GM18909 (cell line): ENCODE data around the gene KRTAP10-5.
"Not testable (repeated sequence)": the region's sequence is repeated elsewhere in the genome, so short reads cannot be mapped to it uniquely, and the experiment has no call there.

Experiments used
- ATAC-seq: cut with Tn5 transposase; IDR thresholded peaks from one replicate; pipeline ENCODE4 v1.9.1; 2021; ENCODE audit warnings: mild to moderate bottlenecking; ENCODE audit not compliant: unreplicated experiment, poor library complexity

The KRTAP10-5 gene

GRCh38 chr21:44552136-44552535 lies 28.3 kb downstream of the KRTAP10-5 start:
- no peak for ATAC-seq

GRCh38 chr21:44551340-44551961 lies 29.0 kb downstream of the KRTAP10-5 start, which contains the start of gene KRTAP10-2:
Gene KRTAP10-2 (minus strand): TSS chr21:44551505. CDS start chr21:44551458, 47 bp downstream.
- no peak for ATAC-seq

GRCh38 chr21:44550807-44551206 lies 29.6 kb downstream of the KRTAP10-5 start:
- no peak for ATAC-seq

- ATAC-seq = not testable (repeated sequence)
Observed at GRCh38 chr21:44550285-44550684, 30.1 kb downstream of the KRTAP10-5 start.

- no peak for ATAC-seq
Observed at GRCh38 chr21:44549525-44550211, 30.7 kb downstream of the KRTAP10-5 start.

- no peak for ATAC-seq
Observed at GRCh38 chr21:44548922-44549321, 31.5 kb downstream of the KRTAP10-5 start.

GRCh38 chr21:44548381-44548780 lies 32.0 kb downstream of the KRTAP10-5 start:
- ATAC-seq = no peak

GRCh38 chr21:44547656-44548331 lies 32.6 kb downstream of the KRTAP10-5 start:
- ATAC-seq = no peak

- no peak for ATAC-seq
Observed at GRCh38 chr21:44544566-44544965, 35.8 kb downstream of the KRTAP10-5 start.

GRCh38 chr21:44542716-44543115 lies 37.7 kb downstream of the KRTAP10-5 start:
- ATAC-seq = no peak

GRCh38 chr21:44540741-44541288 lies 39.6 kb downstream of the KRTAP10-5 start:
- ATAC-seq = no peak

- ATAC-seq = no peak
Observed at GRCh38 chr21:44539991-44540666, 40.3 kb downstream of the KRTAP10-5 start, which contains the start of gene KRTAP10-1. Gene KRTAP10-1 (minus strand): TSS chr21:44540195. CDS start chr21:44540150, 45 bp downstream.

- no peak for ATAC-seq
Observed at GRCh38 chr21:44539046-44539445, 41.4 kb downstream of the KRTAP10-5 start.

- no peak for ATAC-seq
Observed at GRCh38 chr21:44537930-44538911, 42.2 kb downstream of the KRTAP10-5 start.

GRCh38 chr21:44535963-44536362 lies 44.4 kb downstream of the KRTAP10-5 start:
- no peak for ATAC-seq

GRCh38 chr21:44534688-44535087 lies 45.7 kb downstream of the KRTAP10-5 start:
- no peak for ATAC-seq

GRCh38 chr21:44533891-44534627 lies 46.3 kb downstream of the KRTAP10-5 start:
- no peak for ATAC-seq

- no peak for ATAC-seq
Observed at GRCh38 chr21:44533121-44533890, 47.1 kb downstream of the KRTAP10-5 start.
